Superior temporal gyrus (tissue), 1 donor: ENCODE results near the gene ARF1.

Experiments
- DNase-seq: peaks from one replicate; pipeline ENCODE4 v3.0.0-alpha.2; 2016; ENCODE audit errors: extremely low spot score

The ARF1 gene

GRCh38 chr1:228147768-228148167 is 65.3 kb downstream of the ARF1 start:
- DNase-seq: no peak

- no peak for DNase-seq
Measured at GRCh38 chr1:228148196-228148861, 65.8 kb downstream of the ARF1 start.
